GM12874 (cell line): ENCODE measurements around the gene VPS13A.

Experiments
- TF ChIP-seq, protein P1 (sequence below): IDR thresholded peaks from 2 replicates; pipeline ENCODE4 v1.5.1; 2011; ENCODE audit warnings: low read depth, mild to moderate bottlenecking, control low read depth, low read length, moderate library complexity; ENCODE audit not compliant: insufficient read depth

VPS13A gene

DNA sequence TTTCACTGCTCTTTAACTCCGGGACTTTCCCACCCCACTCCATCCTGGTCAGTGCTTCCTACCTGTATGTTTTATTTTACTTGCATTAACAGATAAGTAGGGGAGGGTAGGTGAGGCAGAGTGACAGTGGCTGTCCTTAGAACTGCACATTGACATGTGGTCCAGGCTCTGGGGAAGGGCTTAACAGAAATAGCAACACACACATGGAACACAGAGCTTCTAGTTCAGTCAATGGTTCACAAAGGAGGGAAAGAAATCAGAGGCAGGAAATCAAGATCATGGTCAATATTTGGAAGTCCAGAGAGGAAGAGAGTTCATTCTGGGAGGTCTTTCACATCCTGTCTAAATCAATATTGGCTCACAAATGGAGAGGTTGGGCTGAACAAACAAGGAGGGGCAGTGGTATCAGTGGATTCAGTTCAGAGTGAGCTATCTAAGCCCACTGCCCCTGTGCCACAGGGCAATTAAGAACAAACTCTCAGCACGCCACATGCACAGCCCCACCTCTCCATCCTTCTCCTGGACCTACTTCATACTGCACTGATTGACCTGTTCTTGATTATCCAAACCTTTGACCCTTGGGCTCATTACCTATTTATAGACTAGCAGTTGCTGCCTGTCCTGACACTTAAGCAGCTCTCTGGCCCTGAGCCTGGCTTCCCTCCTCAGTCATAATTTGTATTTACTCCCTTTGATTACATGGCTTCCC, 6.2 kb upstream of the VPS13A start:
- TF ChIP-seq, protein P1, sequence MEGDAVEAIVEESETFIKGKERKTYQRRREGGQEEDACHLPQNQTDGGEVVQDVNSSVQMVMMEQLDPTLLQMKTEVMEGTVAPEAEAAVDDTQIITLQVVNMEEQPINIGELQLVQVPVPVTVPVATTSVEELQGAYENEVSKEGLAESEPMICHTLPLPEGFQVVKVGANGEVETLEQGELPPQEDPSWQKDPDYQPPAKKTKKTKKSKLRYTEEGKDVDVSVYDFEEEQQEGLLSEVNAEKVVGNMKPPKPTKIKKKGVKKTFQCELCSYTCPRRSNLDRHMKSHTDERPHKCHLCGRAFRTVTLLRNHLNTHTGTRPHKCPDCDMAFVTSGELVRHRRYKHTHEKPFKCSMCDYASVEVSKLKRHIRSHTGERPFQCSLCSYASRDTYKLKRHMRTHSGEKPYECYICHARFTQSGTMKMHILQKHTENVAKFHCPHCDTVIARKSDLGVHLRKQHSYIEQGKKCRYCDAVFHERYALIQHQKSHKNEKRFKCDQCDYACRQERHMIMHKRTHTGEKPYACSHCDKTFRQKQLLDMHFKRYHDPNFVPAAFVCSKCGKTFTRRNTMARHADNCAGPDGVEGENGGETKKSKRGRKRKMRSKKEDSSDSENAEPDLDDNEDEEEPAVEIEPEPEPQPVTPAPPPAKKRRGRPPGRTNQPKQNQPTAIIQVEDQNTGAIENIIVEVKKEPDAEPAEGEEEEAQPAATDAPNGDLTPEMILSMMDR, result no peak

DNA sequence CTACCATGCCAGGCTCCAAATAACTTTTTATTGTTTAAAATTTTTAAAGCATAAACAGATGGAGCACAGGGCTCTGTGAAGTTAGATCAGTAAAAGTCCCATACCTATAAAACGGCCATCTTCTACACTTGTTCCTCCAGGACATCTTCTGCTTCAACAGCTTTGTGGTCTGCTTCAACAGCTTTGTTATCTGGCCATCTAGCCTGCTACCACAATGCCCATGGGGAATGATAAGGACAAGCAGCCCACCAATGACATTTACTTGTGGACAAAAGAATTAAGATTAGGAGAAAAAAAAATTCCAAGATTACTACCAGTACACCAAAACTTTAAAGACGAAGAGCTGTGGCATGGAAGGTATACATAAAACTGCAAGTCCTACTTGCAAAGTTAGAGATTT, 2.2 kb upstream of the VPS13A start:
- TF ChIP-seq, protein P1, result no peak

DNA sequence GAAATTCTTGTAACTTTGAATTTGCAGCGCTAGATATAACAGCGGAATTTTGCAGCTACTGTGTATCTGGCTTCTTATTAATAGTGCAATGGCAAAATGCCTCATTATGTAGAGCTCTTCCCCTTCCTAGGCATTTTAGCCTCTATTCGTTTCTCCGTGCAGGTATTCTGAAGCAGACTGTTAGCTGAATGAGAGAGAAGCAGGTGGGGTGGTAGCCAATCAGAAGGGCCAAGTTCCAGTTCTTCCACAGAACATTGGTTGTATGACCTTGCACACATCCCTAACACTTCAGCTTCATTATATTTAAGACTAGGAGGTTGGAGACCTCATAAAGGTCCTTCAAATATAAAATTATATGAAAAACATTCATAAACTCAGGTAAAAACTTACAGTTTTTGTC, 1.2 kb upstream of the VPS13A start:
- TF ChIP-seq, protein P1, result no peak

DNA sequence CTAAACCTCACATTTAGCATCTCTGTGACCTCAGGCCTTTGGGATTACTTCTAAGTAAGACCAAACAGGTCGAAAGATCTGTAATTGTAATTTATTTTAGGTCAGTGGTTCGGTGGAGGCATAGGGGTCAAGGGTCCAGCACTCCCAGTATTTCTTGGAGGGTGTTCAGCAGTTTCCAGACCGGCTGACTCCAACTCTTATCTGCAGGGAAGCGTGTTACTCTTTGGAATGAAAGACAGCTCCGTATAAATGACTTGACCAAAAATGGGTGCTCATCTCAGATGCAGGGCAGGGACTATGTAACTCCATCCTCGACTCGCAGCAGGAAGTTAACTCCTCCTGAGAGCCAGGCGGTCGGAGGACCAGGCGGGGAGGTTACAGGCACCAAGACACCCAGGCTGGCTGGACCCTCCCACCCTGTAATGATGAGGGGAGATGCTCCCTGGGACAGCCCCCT, 620 bp upstream of the VPS13A start:
- TF ChIP-seq, protein P1, result no peak

DNA sequence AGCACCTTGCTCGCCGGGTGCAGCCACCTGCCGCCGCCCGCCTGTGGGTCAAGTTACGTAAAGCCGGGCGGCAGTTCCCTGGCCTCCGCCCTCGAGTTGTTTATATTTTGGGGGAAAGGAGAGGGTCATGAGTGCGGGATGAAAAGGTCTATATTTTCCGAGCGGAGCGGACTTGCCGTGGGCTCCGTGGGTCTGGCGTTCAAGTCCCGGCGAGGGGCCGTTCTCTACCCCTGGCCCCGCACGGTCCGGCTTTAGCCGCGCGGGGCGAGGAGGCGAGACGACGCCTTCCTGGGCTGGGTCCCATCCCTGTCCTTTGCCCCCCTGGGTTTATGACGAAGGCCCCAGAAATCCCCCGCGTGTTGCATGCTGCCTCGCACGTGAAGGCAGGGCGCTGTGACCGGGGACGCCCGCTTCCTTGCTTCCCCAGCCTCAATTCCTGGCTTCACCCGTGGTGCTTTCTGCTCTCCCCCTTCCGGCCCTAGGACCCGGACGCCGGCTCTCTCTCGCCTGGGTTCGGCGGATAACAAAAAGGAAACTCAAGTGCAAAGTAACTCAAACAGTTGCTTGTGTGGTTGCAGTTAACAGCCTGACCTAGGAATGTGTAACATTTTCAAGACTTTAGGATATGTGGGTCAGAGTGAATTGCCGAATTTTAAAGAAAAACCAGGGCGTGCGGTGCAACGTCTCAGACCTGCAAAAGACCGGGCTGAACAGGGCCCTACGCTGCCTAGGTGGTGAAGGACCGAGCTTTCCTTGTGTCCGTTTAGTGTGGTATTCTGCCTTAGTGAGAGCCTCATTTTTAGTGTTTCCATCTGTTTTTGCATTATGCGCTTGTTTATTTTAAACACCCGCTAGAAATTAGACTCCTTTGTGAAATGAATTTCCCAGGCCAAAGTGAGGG, 810 bp downstream of the VPS13A start:
- TF ChIP-seq, protein P1, result no peak

DNA sequence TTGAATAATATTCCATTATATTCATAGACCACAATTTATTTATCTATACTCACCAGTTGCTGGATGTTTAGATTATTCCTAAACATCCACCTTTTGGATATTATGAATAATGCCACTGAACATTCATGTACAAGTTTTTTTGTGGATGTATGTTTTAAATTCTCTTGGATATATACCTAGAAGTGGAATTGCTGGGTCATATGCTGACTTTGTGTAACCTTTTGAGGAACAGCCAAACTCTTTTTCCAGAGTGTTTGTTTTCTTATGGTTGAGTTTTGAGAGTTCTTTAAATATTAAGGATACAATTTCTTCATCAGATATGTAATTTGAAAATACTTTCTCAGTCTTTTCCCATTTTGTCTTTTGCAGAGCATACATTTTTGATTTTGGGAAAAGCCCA, 2.7 kb downstream of the VPS13A start:
- TF ChIP-seq, protein P1, result no peak

DNA sequence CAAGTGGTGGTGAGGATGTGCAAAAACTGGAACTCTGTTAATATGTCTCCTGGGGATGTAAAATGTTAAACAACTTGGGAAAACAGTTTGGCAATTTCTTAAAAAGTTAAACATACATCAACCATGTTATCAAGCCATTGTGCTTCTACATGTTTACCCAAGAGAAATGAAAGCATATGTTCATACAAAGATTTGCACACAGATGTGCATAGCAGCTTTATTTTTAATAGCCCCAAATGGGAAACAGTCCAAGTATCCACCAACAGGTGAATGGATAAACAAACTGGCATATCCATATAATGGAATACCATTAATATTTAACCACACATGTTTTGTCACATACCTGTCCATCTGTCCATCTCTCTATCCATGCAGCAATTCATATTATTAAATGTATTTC, 6.2 kb downstream of the VPS13A start:
- TF ChIP-seq, protein P1, result no peak
